ENCODE results near the gene ISCU.
"Not testable (repeated sequence)": the region's sequence is repeated elsewhere in the genome, so short reads cannot be mapped to it uniquely, and the experiment has no call there.

ISCU gene

GRCh38 chr12:108551535-108551934 lies 10.9 kb upstream of the ISCU start:
- H3K9me2 ChIP-seq (replicated peaks; ENCODE audit: control insufficient read depth, low read length): no peaks in the 10 kb centered on the region
- peaks cover 12% of the 10 kb centered on the region for H3F3A ChIP-seq (ENCODE audit: control insufficient read depth, insufficient read depth)
- peak overlapping the region; percentile 63 for H3K4me2 ChIP-seq (ENCODE audit: low read length)
- no peaks in the 10 kb centered on the region for H3K27me3 ChIP-seq (ENCODE audit: control insufficient read depth, low read length)
- peaks cover 79% of the 10 kb centered on the region for H3K36me3 ChIP-seq (ENCODE audit: control insufficient read depth, low read length)
- peaks cover 100% of the 10 kb centered on the region for H3K79me2 ChIP-seq (ENCODE audit: control insufficient read depth, low read length)
- H3K4me3 ChIP-seq (ENCODE audit: low read length): peak overlapping the region; percentile 55
- H4K20me1 ChIP-seq (ENCODE audit: control insufficient read depth, insufficient read depth, low read depth, low read length): 0 out of 2 replicates have a peak, but pooled peaks cover 2% of the 10 kb centered on the region
- TF ChIP-seq CTCF (IDR thresholded peaks at IDR 0.05; ENCODE audit: low read depth, low read length, poor library complexity, severe bottlenecking): no peak
- TF ChIP-seq EZH2phosphoT487 (IDR thresholded peaks at IDR 0.05; ENCODE audit: borderline replicate concordance, low read length): no peak
- H3K4me1 ChIP-seq (ENCODE audit: control insufficient read depth, low read length): peaks cover 93% of the 10 kb centered on the region
- H3K27ac ChIP-seq (ENCODE audit: low read depth, low read length): peak overlapping the region; percentile 63
- H3K9me3 ChIP-seq (ENCODE audit: control insufficient read depth, insufficient read depth, low read length): no peaks in the 10 kb centered on the region

GRCh38 chr12:108553799-108554198 lies 8.6 kb upstream of the ISCU start:
- Histone ChIP-seq H3K27ac (ENCODE audit: low read depth, low read length) (no peak overlapping the region), H3K36me3 (ENCODE audit: control insufficient read depth, low read length) (peaks cover 75% of the 10 kb centered on the region), H3F3A (ENCODE audit: control insufficient read depth, insufficient read depth) (peaks cover 7% of the 10 kb centered on the region; the same call in 1 of the 2 replicates), H3K79me2 (ENCODE audit: control insufficient read depth, low read length) (peaks cover 100% of the 10 kb centered on the region), H3K9me2 (replicated peaks; ENCODE audit: control insufficient read depth, low read length) (no peaks in the 10 kb centered on the region), H3K4me3 (ENCODE audit: low read length) (no peak overlapping the region), H3K9me3 (ENCODE audit: control insufficient read depth, insufficient read depth, low read length) (no peaks in the 10 kb centered on the region), H3K27me3 (ENCODE audit: control insufficient read depth, low read length) (no peaks in the 10 kb centered on the region), H4K20me1 (ENCODE audit: control insufficient read depth, insufficient read depth, low read depth, low read length) (peaks cover 11% of the 10 kb centered on the region; the same call in 1 of the 2 replicates), H3K4me1 (ENCODE audit: control insufficient read depth, low read length) (peaks cover 85% of the 10 kb centered on the region), H3K4me2 (ENCODE audit: low read length) (peak overlapping the region; percentile 63)
- TF ChIP-seq EZH2phosphoT487 (IDR thresholded peaks at IDR 0.05; ENCODE audit: borderline replicate concordance, low read length) (no peak), CTCF (IDR thresholded peaks at IDR 0.05; ENCODE audit: low read depth, low read length, poor library complexity, severe bottlenecking) (no peak)

GRCh38 chr12:108555383-108555782 lies 7.0 kb upstream of the ISCU start:
- Histone ChIP-seq H3K4me1 (ENCODE audit: control insufficient read depth, low read length) (peaks cover 80% of the 10 kb centered on the region), H4K20me1 (ENCODE audit: control insufficient read depth, insufficient read depth, low read depth, low read length) (peaks cover 11% of the 10 kb centered on the region; the same call in 1 of the 2 replicates), H3K79me2 (ENCODE audit: control insufficient read depth, low read length) (peaks cover 100% of the 10 kb centered on the region), H3K4me2 (ENCODE audit: low read length) (peak overlapping the region; percentile 4; the same call in 1 of the 2 replicates), H3K36me3 (ENCODE audit: control insufficient read depth, low read length) (peaks cover 75% of the 10 kb centered on the region)
- not testable (repeated sequence) for H3K27me3 ChIP-seq (ENCODE audit: control insufficient read depth, low read length); H3K27ac ChIP-seq (ENCODE audit: low read depth, low read length); H3K9me3 ChIP-seq (ENCODE audit: control insufficient read depth, insufficient read depth, low read length); H3F3A ChIP-seq (ENCODE audit: control insufficient read depth, insufficient read depth); H3K9me2 ChIP-seq (replicated peaks; ENCODE audit: control insufficient read depth, low read length); H3K4me3 ChIP-seq (ENCODE audit: low read length)

- H3K9me2 ChIP-seq (replicated peaks; ENCODE audit: control insufficient read depth, low read length): no peaks in the 10 kb centered on the region
- no peaks in the 10 kb centered on the region for H3K27me3 ChIP-seq (ENCODE audit: control insufficient read depth, low read length)
- no peak for TF ChIP-seq CTCF (IDR thresholded peaks at IDR 0.05; ENCODE audit: low read depth, low read length, poor library complexity, severe bottlenecking)
- no peak for TF ChIP-seq EZH2phosphoT487 (IDR thresholded peaks at IDR 0.05; ENCODE audit: borderline replicate concordance, low read length)
- H4K20me1 ChIP-seq (ENCODE audit: control insufficient read depth, insufficient read depth, low read depth, low read length): peaks cover 11% of the 10 kb centered on the region; the same call in 1 of the 2 replicates
- H3K9me3 ChIP-seq (ENCODE audit: control insufficient read depth, insufficient read depth, low read length): no peaks in the 10 kb centered on the region
- H3K4me1 ChIP-seq (ENCODE audit: control insufficient read depth, low read length): peaks cover 61% of the 10 kb centered on the region
- peak overlapping the region; percentile 93 for H3K4me3 ChIP-seq (ENCODE audit: low read length)
- peaks cover 63% of the 10 kb centered on the region for H3K36me3 ChIP-seq (ENCODE audit: control insufficient read depth, low read length)
- H3K79me2 ChIP-seq (ENCODE audit: control insufficient read depth, low read length): peaks cover 92% of the 10 kb centered on the region
- H3K27ac ChIP-seq (ENCODE audit: low read depth, low read length): no peak overlapping the region
- peak overlapping the region; percentile 98 for H3K4me2 ChIP-seq (ENCODE audit: low read length)
- peaks cover 8% of the 10 kb centered on the region; the same call in 1 of the 2 replicates for H3F3A ChIP-seq (ENCODE audit: control insufficient read depth, insufficient read depth)
These were observed 3.3 kb upstream of the ISCU start for GRCh38 chr12:108559007-108559655.
